CD4-positive, alpha-beta T cell treated with Interleukin-21 for 1 hour (primary cell): ENCODE data around the gene HS3ST1.

ENCODE experiments used
- DNase-seq: peaks from one replicate; pipeline ENCODE4 v3.0.0-alpha.2; 2020

HS3ST1 gene

DNA sequence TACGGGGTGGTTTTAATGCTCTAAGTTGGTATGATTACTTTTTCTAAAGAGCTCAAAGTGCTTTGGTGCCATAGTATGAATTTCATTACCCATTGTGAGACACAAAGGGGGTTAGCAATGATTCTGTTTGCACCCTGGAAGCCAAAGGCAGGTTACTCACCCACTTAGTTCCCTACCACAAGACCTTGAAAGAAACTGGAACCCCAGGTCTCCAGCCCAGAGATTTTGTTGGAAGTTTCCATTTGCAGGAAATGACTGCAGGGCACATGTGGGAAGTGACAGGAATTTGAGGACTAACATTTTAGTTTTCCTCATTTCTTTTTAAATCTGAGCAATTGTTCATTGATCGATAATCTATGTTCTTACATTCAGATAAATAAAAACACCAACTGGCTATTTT, 1.8 kb upstream of the HS3ST1 start:
- no peak for DNase-seq

GRCh38 chr4:11429699-11430045, 978 bp upstream of the HS3ST1 start:
- no peak for DNase-seq

DNA sequence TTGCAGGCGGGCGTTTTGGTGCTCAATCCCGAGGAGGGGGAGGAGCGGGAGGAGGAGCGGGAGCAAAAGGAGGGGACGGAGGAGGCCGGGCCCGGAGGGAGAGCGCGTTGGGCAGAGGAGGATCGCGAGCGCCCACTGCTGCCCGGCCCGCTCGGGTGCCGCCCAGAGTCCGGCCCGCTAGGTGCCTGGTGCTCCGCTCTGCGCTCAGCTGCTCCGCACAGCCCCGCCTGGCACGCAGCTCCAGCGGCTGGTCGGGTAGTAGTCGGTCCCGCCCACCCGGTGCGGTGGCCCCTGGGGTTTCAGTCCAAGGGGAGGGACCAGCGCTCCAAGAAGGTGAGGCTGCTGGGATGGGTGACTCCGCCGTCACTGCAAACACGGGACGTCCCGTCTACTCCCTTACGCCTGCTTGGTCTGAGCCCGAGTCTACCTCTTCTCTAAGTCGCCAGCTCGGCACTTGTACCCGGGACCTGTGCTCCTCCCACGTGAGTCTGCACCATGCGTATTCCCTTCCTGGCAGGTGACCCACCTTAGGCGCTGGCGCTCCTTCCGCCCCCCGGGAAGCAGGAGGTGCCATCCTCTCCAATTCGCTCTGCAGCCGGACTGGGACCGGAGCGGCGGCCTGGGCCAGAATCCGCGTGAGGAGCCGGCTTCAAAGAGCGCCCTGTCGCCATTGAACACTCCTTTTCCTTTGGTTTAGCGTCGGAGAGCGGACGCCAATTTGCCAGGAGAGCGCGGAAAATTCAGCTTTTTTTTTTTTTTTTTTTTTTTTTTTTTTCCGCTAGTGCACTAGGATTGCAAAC, 405 bp upstream of the HS3ST1 start:
- DNase-seq, result peak; percentile 13

GRCh38 chr4:11427121-11427996, 1.3 kb downstream of the HS3ST1 start:
- no peak for DNase-seq

- DNase-seq, result no peak
Observed at GRCh38 chr4:11426731-11427120, 2.0 kb downstream of the HS3ST1 start.

GRCh38 chr4:11426003-11426402, 2.7 kb downstream of the HS3ST1 start:
- no peak for DNase-seq

DNA sequence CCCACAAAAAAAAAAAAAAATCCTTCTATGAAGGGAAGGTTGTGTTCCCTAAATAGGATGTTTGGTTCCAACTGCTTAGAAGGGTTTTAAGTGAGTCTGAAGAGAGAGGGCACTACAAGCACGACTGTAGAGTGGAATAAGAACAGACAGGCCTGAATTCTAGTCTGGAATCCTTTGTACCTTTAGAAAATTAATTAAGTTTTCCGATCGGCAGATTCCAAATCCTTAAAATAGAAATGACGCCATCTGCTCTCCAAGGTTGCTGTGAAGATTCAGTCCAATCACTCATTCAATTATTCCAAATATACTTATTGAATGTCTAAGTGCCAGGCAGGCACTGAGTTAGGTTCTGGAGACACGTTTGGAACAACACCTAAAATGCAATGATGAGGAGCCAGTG, 3.8 kb downstream of the HS3ST1 start:
- no peak for DNase-seq

DNA sequence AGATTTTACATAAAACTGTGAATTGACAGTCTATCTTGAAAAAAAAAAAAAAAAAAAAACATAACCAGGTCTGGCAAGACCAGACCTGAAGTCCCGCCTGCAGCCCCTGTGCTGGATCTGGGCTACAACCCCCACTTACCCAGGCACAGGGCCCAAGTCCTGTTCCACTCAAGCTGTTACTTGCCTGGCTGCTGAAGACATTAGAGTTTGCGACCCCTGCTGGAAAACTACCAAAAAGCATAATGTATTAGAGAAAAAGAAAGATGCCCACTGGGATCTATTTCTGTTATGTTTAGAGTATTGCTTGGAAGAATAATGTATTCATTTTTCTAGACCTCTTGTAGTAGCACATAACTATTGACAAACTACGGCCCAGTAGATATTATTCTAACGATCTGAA, 4.7 kb downstream of the HS3ST1 start:
- DNase-seq, result peak; percentile 35

DNA sequence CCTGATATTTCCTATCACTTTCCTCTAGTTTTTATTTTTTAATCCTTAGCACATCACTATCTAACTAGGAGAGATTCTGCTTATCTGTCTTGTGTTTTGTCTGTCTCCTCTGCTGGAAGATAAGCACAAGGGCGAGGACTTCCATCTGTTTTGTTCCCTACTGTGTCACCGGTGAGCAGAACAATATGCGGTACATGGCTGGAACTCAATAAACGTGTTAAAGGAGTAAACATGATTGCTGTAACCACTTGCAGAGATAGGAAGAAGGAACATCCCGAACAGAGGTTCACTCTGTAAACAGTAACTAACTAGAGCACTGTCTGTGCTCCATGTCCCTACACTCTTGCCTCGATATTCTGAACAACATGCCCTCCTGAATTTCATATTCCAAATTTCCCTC, 5.2 kb downstream of the HS3ST1 start:
- DNase-seq, result no peak

DNA sequence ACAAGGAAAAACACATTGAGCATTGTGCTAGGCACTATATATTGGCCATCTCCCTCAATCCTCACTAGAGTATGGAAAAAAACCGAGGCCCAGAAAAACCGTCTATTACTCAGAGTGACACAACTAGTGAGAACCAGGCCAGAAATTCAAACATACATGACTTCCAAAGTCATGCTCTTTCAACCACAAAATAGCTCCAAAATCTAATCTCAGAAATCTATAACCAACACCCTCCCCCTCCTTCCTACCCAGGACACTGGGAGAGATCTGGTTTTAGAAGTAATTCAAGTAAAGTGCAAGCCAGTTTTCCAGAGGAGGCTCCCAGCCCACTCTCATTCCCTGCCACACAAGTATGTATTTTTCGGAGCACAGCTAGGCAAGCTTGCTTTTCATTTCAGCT, 7.6 kb downstream of the HS3ST1 start:
- no peak for DNase-seq

DNA sequence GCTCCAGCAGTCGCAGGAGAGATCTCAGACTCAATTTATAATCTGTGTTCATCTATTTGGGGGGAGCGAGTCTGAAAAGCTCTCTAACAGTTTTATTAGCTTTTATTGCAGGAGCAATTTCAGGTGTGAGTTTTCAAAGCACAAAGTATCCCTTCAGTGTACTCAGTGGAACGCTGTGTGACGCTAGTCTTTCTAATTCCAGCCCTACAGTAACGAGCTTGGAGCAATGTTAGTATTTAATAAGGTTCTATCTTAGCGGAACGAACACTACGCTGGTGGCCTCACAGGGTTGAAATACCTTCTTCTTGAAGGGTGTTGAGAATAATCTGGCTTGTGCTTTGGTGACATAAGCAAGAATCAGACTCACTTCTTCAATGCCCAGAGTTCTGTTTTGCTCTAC, 8.4 kb downstream of the HS3ST1 start:
- no peak for DNase-seq

DNA sequence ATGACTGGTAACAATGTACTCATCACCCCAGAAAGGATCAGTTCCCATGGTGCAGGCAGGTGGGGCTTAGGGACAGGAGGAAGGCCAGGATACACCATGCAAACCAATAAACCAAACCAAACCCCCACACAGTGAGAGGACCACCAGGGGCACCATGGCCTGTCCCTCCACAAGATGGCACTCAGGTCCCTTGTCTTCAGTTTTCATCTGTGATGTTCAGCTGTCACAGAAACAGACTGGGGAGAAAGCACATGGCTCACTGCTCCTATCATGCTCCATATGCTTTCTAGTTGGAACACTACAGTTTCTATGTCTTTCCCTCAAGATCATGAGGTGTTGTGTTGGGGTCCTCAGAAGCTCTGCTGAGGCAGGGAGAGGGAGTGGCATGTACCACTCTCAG, 10.1 kb downstream of the HS3ST1 start:
- peak; percentile 21 for DNase-seq

DNA sequence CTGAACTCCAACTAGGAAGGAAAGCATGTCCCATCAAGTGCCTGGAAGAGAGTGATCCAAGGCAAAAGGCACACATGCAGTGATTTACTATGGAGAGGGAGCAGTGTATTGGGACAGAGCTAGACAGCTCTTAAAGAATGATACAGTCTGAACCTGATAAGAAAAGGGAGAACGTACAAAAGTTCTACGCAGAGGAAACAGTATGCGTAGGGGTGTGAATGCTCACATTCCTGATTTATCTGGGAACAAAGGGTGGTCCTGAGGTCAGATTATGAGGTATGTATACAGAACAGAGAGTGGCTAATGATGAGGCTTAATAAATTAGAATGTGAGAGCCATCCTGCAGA, 12.0 kb downstream of the HS3ST1 start:
- DNase-seq, result no peak

GRCh38 chr4:11416071-11416766, 12.5 kb downstream of the HS3ST1 start:
- DNase-seq, result no peak

- DNase-seq, result no peak
Observed at GRCh38 chr4:11415409-11416070, 13.2 kb downstream of the HS3ST1 start.

GRCh38 chr4:11412211-11412610, 16.5 kb downstream of the HS3ST1 start:
- no peak for DNase-seq

DNA sequence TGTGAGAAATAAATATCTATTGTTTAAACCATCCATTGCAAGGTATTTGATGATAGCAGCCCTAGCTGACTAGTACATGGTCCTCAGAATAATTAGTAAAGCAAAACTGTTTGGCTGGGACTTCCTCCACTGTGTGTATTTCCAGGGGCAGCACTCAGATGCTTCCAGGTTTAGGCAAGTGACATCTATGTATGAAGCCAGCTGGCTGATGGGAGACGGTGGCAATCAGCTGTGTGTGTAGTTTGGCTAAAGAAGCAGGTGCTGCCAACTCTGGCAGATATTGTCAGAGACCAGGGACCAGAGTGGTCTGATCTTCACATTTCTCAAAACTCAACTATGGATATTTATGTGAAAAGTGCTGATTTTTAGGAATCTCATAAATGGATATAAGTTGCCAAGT, 19.1 kb downstream of the HS3ST1 start:
- no peak for DNase-seq

DNA sequence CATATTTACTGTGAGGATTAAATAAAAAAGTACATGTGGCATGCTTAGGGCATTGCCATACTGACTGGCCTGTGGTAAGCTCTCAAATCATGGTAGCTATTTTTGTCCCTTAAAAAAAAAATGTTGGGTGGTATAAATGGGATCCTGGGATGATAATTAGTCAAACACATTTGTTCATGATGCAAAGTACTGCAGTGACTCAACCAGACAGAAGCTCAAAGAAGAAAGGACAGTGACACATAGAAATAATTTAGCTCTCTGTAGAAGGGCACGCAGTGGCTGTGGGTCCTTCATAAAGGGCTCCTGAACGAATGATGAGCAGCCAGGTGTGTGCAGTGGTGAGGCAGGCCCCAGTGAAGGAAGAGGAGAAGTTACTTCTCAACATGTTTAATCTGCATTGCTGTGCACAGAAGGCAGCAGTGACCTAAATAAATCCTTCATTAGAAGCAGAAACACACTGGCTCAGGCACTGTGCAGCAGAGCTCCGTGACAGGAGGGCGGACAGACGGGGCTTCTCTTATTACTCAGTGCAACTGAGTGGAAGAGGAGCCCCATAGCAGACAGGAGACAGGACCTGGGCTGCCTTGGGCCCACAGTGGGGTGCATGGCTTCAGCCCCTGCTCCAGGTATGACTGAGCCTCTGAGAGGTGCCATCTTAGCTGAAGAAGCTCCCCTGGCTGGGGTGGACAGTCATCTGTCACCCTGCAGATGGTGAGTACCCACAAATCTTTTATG, 20.3 kb downstream of the HS3ST1 start:
- DNase-seq, result no peak

DNA sequence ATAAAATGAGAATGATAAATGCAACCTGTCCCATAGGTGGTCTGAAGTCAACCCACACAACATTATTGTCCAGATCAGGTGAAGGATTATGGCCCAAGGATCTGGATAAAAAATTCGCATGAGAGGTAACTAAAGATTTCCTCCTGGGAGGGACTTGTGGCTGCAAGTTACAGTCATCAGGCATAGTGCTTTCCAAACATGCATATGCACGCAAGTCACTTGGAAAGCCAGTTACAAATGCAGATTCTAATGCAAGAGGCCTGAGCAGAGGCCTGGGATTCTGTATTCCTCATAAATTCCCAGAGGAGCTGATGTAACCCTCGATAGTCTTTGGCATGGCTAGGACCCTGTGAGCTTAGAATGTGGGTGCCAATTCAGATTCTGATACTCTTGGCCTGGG, 21.1 kb downstream of the HS3ST1 start:
- no peak for DNase-seq

DNA sequence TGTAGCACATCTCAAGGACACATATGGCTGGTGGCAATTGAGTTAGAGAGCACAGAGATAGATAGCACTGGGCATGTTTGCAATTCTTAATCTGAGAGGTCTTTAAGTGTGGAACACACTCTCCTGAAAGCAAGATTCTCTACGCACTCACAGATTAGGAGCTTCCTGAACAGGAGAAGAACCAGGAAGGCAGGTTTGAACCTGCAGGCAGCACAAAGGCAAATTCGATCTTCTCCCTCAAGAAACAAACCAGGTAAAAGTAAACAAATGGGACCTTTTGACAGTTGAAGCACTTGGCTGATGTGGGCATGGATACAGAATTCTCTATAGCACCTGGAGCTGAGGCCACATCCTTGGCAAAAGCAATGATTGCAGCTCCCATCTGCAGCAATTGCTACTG, 24.3 kb downstream of the HS3ST1 start:
- no peak for DNase-seq

- no peak for DNase-seq
Observed at GRCh38 chr4:11402192-11402591, 26.5 kb downstream of the HS3ST1 start.

- no peak for DNase-seq
Observed at GRCh38 chr4:11399461-11399971, 29.2 kb downstream of the HS3ST1 start.
